Panc1 (cell line): ENCODE data around the gene RNF115. TPM values are rescaled to one million over a fixed set of nuclear protein-coding genes. Genes with fewer than 3 reads are reported as not detected.
"Not testable (repeated sequence)": the region's sequence is repeated elsewhere in the genome, so short reads cannot be mapped to it uniquely, and the experiment has no call there.

ENCODE experiments used
- ATAC-seq: fragments of 200-7000 bp; cut with Tn5 transposase; 2 replicates; pipeline ENCODE4 v1.9.1; 2020; ENCODE audit warnings: mild to moderate bottlenecking, moderate library complexity
- BruUV-seq: library from RNA; stranded (reverse); fragments of 400-500 nt; replicated peaks from 2 replicates; lab custom pipeline; 2021; lab: Mats Ljungman, UMichigan
- CTCF ChIA-PET: fragments of 300-600 bp; sonication (Branson Sonifier 250); formaldehyde crosslinking; loops from one replicate; lab custom pipeline; 2022; ENCODE audit warnings: antibody characterized with exemption; lab: Charles Lee
- POLR2A ChIA-PET: fragments of 300-600 bp; sonication (Branson Sonifier 250); formaldehyde crosslinking; loops from one replicate; lab custom pipeline; 2022; ENCODE audit warnings: antibody characterized with exemption; lab: Charles Lee
- DNase-seq: peaks from one replicate; pipeline ENCODE4 v3.0.0-alpha.2; 2010; ENCODE audit warnings: low read depth, low spot score
- H3K27ac ChIP-seq: 2 replicates; pipeline ENCODE4 v1.5.1; 2011; ENCODE audit warnings: mild to moderate bottlenecking, low read length, inconsistent platforms
- H3K27me3 ChIP-seq: fragments of 200-500 bp; sonication (Bioruptor generic); 2 replicates; pipeline ENCODE4 v1.6.0; 2014; ENCODE audit warnings: low read length, inconsistent platforms; ENCODE audit not compliant: control insufficient read depth, insufficient read depth
- H3K36me3 ChIP-seq: fragments of 200-500 bp; sonication (Bioruptor generic); 2 replicates; pipeline ENCODE4 v1.5.1; 2014; ENCODE audit warnings: inconsistent platforms, mild to moderate bottlenecking, low read length, moderate library complexity; ENCODE audit not compliant: control insufficient read depth, insufficient read depth
- H3K4me1 ChIP-seq: 2 replicates; pipeline ENCODE4 v1.5.1; 2011; ENCODE audit warnings: inconsistent platforms, mild to moderate bottlenecking, low read length, moderate library complexity; ENCODE audit not compliant: control insufficient read depth, insufficient read depth
- H3K4me3 ChIP-seq, 2 experiments: 2 replicates each; pipeline ENCODE4 v1.5.1; 2011 to 2012; ENCODE audit warnings: low read depth in 2 of 2, low read length in 2 of 2, mild to moderate bottlenecking in 2 of 2, inconsistent platforms in 1 of 2, moderate library complexity in 1 of 2
- H3K9me3 ChIP-seq: fragments of 200-500 bp; sonication (Bioruptor generic); 2 replicates; pipeline ENCODE4 v1.5.1; 2014; ENCODE audit warnings: low read depth, mild to moderate bottlenecking, inconsistent platforms, low read length, moderate library complexity; ENCODE audit not compliant: control insufficient read depth, insufficient read depth
- CTCF ChIP-seq: fragments of 450-650 bp; IDR thresholded peaks from 2 replicates; pipeline ENCODE4 v1.5.1; 2017; ENCODE audit warnings: mild to moderate bottlenecking
- POLR2AphosphoS5 ChIP-seq: IDR thresholded peaks from 2 replicates; pipeline ENCODE4 v1.6.1; 2012; ENCODE audit warnings: mild to moderate bottlenecking, low read depth, low read length, moderate library complexity
- REST ChIP-seq, 2 experiments: IDR thresholded peaks; 2 replicates each; pipeline ENCODE4 v1.6.1; 2011 to 2012; ENCODE audit warnings: low read depth in 2 of 2, control low read depth in 1 of 2, low read length in 1 of 2, mild to moderate bottlenecking in 1 of 2, moderate library complexity in 1 of 2; ENCODE audit not compliant: insufficient read depth in 1 of 2
- SIN3A ChIP-seq: IDR thresholded peaks from 2 replicates; pipeline ENCODE4 v1.6.1; 2012; ENCODE audit warnings: low read depth, mild to moderate bottlenecking, low read length, moderate library complexity, borderline replicate concordance; ENCODE audit not compliant: insufficient read depth
- TCF7L2 ChIP-seq: IDR thresholded peaks from 2 replicates; pipeline ENCODE4 v1.6.1; 2011; ENCODE audit warnings: mild to moderate bottlenecking, low read depth, low read length, inconsistent platforms
- in situ Hi-C: cut with HindIII; loops from 2 replicates; pipeline ENCODE4 v1.10.0; 2016; ENCODE audit warnings: low sequenced_read_pairs, low pct_unique_long_range_greater_than_20kb
- intact Hi-C: fragments of 100-400 bp; cut with micrococcal nuclease; formaldehyde crosslinking; loops from one replicate; pipeline ENCODE4 v1.10.0; 2022; ENCODE audit not compliant: unreplicated experiment
- total RNA-seq: library from RNA; stranded (reverse); gene quantifications from one replicate; pipeline ENCODE4 v1.2.1, GENCODE V29; 2021; ENCODE audit not compliant: unreplicated experiment

The RNF115 gene
- total RNA-seq, 1 experiment from 2014 or later, result 14.5 TPM

GRCh38 chr1:145826030-145826429 lies 2.1 kb upstream of the RNF115 start:
- CTCF ChIA-PET, result interaction anchor here (0.6 kb wide), 1 partner anchor 21 kb away, joined by 5 read pairs; no protein-coding TSS in a partner anchor
- no TSS peak for BruUV-seq
- POLR2A ChIA-PET, result interaction anchor here (0.7 kb wide), 1 partner anchor 74 kb away, joined by 3 read pairs; no protein-coding TSS in a partner anchor

GRCh38 chr1:145824499-145824842 lies 576 bp upstream of the RNF115 start:
- in situ Hi-C loops, result no loop called here

More at GRCh38 chr1:145826030-145826429, 2.1 kb upstream of the RNF115 start:
- in situ Hi-C loops (no loop called here), intact Hi-C loops (no loop called here)
- no peaks in the 10 kb centered on the region for H3K27me3 ChIP-seq
- H3K4me1 ChIP-seq, result peaks cover 11% of the 10 kb centered on the region; the same call in 1 of the 2 replicates
- no peak overlapping the region for H3K27ac ChIP-seq
- no peak overlapping the region for H3K4me3 ChIP-seq
- no peak for DNase-seq
- H3K36me3 ChIP-seq, result peaks cover 22% of the 10 kb centered on the region
- no peak for ATAC-seq
- H3K9me3 ChIP-seq, result no peaks in the 10 kb centered on the region
- no peak for TF ChIP-seq REST (IDR thresholded peaks at IDR 0.05; ENCODE audit: insufficient read depth in 1 of 2, low read depth in 2 of 2, low read length in 1 of 2)
- no peak for TF ChIP-seq SIN3A
- no peak for TF ChIP-seq POLR2AphosphoS5
- TF ChIP-seq CTCF, result no peak
- no peak for TF ChIP-seq TCF7L2

GRCh38 chr1:145822779-145823331 lies 1.0 kb downstream of the RNF115 start:
- H3K9me3 ChIP-seq, BruUV-seq, CTCF ChIA-PET, ATAC-seq, H3K27me3 ChIP-seq, DNase-seq, POLR2A ChIA-PET, H3K27ac ChIP-seq, intact Hi-C loops, in situ Hi-C loops, H3K36me3 ChIP-seq: not testable (repeated sequence)
- Histone ChIP-seq H3K4me3 (peak overlapping the region; percentile 17 to 37), H3K4me1 (peaks cover 11% of the 10 kb centered on the region; the same call in 1 of the 2 replicates)

More at GRCh38 chr1:145824499-145824842, 576 bp upstream of the RNF115 start:
- Histone ChIP-seq H3K9me3 (no peaks in the 10 kb centered on the region), H3K27me3 (no peaks in the 10 kb centered on the region), H3K36me3 (peaks cover 19% of the 10 kb centered on the region), H3K4me1 (peaks cover 11% of the 10 kb centered on the region; the same call in 1 of the 2 replicates), H3K4me3 (peak overlapping the region; percentile 95 to 99), H3K27ac (peak overlapping the region; percentile 99)
- DNase-seq (no peak), ATAC-seq (no peak)
- intact Hi-C loops, result no loop called here
- ChIA-PET POLR2A (interaction anchor here (0.6 kb wide), 1 partner anchor 166 kb away, joined by 5 read pairs; no protein-coding TSS in a partner anchor), CTCF (interaction anchor here (0.6 kb wide), 1 partner anchor 33 kb away, joined by 3 read pairs; no protein-coding TSS in a partner anchor)
- BruUV-seq, result TSS peak; percentile 78
- no peak for TF ChIP-seq REST (IDR thresholded peaks at IDR 0.05; ENCODE audit: insufficient read depth in 1 of 2, low read depth in 2 of 2, low read length in 1 of 2)

GRCh38 chr1:145818095-145818494 lies 5.8 kb downstream of the RNF115 start:
- POLR2A ChIA-PET, CTCF ChIA-PET, H3K36me3 ChIP-seq, H3K27ac ChIP-seq, DNase-seq, H3K4me1 ChIP-seq, H3K4me3 ChIP-seq, H3K27me3 ChIP-seq, ATAC-seq, intact Hi-C loops, in situ Hi-C loops, H3K9me3 ChIP-seq: not testable (repeated sequence)
- TSS peak; percentile 19 for BruUV-seq
